SW480 (cell line): Measurements from ENCODE around the gene CSGALNACT2.

ENCODE experiments used
- DNase-seq: peaks from one replicate; pipeline ENCODE4 v3.0.0-alpha.2; 2016; ENCODE audit warnings: low spot score

Gene CSGALNACT2

DNA sequence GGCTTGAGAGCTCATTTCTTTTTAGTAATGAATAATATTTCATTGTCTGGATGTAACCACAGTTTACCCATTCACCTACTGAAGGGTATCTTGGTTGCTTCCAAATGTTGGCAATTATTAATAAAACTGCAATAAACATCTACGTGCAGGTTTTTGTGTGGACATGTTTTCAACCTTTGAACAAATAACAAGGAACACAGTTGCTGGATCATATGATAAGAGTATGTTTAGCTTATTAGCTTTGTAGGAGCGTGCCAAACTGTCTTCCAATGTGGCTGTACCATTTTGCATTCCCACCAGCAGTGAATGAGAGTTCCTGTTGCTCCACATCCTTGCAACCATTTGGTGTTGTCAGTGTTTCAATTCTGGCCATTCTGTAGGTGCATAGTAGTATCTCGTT lies 49.0 kb downstream of the CSGALNACT2 start:
- DNase-seq, result no peak

DNA sequence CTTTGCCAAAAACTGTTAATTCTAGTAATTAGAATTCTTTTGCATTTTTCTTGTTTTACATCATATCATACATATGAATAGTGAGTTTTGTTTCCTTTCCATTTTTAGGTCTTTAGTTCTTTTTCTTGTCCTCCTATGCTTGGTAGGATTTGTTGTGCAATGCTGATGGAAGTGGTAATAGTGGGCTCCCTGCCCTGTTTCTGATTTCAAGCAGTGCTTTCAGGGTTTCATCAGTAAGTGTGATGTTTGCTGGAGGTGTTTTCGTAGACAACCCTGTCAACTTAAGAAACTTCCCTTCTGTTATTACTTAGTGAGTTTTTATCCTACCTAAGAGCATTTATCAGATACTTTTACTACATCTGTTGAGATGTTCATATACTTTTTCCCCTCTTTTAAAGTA lies 50.5 kb downstream of the CSGALNACT2 start:
- no peak for DNase-seq

DNA sequence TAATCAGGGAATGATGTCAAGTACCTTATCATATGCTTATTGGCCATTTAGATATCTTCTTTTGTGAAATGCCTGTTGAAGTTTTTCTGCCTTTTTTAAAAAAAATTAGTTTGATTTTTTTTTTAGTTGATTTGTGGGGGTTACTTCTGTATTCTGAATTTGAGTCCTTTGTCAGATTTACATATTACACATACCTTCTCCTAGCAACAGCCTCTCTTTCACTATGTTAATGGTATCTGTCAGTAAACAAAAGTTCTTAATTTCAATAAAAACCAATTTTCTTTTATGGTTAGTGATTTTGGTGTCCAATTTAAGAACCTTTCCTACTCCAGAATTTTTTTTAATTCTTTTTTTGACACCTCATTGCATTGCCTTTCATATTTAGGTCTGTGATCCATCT lies 52.0 kb downstream of the CSGALNACT2 start:
- no peak for DNase-seq

DNA sequence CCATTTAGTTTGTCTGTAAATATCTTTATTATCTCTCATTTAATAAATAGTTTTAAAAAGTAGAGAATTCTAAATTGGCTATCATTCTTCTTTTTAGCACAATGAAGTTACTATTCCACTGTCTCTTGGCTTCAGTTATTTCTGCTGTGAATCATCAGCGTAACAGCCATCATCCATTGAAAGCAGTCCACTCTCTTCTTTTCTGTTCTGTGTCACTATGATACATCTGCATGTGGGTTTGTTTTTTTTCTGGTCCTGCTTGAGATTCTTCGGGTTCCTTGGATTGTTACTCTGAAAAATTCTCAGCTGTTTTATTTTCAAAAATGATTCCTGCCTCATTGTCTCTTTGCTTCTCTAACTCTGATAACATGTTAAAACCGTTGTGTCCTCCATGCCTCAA lies 52.5 kb downstream of the CSGALNACT2 start:
- DNase-seq, result no peak

DNA sequence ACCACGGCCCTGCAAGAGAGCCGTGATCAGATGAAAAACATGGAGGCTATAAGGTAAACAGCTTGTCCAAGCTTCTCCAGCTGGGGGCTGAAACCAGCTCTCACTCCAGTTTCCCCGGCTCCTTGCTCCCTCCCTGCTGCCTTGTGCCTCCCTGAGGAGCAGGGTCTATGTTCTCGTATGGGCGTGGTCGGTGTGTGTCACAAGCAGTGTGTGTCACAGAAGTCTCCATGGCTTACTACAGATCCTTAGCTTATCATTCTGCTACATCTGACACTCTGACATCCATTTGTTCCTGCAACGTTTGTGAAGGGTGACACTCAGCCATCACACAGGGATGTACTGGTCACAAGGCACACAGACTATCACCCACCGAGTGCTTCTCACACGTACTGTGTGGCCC lies 54.6 kb downstream of the CSGALNACT2 start:
- no peak for DNase-seq

DNA sequence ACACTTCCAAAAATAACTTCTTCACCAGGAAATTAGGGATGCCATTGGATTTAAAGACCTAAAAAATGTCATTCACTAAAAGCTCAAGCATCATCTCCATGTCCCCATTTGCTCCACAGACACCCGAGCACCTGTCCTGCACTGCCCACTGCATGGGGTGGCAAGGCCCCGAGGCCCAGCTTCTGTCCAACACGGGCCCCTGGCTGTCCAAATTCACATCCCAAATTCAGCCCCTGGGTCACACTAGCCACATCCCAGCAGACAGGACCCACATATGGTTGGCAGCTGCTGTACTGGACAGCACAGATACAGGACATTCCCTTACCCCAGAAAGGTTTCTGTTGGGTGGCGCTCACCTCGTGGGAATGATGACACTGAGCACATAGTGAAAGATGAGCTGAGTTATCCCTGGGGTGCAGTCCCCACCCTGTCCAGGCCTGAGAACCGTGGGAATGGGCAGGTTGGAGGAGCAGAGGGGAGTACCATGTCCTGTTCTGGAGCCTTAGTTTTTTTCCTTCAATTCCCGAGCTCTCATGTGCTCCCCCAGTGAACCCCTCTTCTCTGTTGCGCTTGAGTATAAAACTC lies 55.3 kb downstream of the CSGALNACT2 start:
- DNase-seq, result no peak

DNA sequence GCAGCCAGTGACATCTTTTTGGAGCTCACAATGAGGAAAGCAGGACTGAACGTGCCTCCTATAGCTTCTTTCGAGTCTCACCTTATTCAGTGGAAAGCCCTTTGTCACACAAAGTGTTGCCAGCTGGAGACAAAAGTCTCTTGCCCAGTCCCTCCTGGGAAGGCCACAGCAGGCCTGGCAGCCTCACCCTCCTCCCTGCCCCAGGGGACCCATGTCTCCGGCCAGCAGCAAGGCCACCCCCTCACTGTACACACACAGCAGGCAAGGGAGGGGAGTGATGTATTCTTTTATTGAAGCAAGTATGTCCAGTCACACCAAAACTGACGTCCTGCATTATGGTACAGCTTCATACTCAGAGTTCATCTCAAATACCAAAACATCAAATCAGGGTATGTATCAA lies 56.0 kb downstream of the CSGALNACT2 start:
- no peak for DNase-seq

DNA sequence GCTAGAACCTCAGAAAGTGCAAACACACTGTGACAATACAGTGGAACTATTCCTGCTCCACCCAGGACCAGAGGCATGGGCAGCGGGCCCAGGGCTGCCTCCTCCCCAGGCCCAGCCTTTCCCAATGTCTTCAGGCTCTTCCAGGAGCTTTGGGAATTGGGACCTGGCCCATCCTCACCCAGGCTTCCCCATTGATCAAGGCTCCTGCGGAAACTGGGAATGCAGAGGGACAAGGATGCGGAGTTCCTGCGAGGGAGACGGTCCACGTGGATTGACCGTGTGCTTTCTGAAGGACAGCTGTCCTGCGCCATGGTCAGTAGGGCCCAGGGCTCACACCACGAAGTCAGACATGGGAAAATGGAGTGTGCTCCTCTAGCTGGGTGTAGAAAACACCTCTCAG lies 56.6 kb downstream of the CSGALNACT2 start:
- DNase-seq, result no peak

DNA sequence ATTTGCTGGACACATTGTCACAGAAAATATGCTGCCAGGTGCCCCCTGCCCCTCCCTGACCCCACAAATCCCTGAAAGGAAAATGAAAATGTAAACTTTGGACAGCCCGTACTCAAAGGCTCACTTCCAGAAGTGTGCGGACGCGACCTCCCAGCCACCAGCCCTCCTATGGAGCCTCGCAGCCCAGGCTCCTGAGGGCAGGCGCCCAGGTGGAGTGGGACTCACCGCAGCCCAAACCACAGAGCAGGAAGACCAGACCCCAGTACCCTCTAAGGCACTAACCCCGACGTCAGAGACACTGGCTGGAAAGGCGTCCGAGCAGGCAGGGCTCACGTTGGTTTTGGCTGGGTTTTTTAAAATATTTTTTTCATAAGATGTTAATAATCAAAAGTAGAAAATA lies 57.3 kb downstream of the CSGALNACT2 start:
- DNase-seq, result no peak

DNA sequence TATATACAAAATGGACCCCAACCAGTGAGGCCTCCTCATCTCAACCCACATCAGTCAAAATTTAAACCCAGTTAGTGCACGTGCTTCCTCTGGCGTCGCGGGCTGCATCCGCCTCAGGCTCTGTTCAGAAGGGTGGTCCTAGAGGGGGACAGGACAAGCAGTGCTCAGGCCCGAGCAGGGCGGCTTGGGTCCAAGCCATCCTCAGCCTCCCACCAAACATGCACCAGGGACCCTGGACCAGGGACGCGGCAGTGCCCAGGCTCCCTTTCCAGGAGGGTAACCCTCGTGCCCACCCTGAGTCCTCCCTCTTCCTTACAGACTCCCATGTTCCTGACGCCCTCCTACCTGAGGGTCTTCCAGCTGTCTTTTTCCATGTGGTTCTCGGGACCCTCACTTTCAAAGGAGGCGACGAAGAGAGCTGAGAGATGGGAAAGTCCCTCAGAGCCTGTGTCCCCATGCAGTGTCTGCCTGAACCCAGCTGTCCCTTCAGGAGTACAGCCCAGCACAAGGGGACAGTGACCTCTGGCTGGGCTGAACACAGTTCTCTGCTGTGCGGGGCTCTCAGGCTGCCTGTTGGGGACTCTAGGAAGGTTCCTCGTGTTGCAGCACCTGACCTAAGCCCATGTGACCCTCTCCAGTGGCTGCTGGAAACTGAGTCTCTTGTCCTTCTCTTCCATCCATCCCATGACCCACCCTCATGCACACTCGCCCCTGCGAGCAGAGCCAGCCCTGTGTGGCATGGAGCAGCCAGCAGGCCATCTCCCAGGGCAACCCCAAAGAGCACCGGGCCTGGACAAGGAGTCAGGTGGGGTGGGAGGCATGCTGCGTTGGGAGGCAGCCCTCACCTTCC lies 58.1 kb downstream of the CSGALNACT2 start:
- DNase-seq, result no peak

DNA sequence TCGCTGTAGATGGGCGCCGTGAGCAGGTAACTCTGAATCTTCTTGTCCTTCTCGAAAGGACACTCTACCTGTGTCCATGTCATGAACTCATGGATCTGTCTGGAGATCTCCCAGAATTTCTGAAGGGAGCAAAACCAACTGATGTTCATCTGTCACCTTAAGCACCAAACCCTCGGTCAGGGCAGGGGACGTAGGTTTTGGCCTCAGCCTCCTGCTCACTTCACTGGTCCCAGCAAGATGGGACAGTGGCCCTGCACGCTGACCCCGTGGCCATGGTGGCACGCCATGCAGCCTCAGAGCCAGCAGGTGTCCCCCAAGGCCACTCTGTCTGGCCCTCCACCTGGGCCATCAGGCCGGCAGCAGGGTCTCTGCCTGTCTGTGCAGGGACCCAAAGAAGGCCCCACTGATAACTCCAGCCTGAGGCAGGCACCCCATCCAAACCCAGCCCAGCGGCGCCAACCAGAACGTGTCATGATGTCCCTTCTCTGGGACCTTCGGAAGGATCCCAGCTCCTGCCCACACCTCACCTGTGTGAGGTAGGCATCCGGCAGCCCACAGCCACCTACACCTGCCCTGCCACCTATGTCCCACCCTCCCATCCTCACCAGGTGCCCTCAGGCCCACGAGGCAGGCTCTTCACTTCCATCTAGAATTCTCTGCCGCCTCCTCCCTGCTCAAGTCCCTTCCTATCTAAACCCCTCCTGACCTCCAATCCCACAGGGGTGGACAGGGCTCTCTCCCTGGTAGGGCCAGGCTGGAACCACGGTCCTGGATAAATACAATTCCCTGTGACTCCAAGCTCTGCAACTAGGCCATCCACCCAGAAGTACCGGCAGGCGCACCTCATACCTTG lies 59.0 kb downstream of the CSGALNACT2 start:
- no peak for DNase-seq

DNA sequence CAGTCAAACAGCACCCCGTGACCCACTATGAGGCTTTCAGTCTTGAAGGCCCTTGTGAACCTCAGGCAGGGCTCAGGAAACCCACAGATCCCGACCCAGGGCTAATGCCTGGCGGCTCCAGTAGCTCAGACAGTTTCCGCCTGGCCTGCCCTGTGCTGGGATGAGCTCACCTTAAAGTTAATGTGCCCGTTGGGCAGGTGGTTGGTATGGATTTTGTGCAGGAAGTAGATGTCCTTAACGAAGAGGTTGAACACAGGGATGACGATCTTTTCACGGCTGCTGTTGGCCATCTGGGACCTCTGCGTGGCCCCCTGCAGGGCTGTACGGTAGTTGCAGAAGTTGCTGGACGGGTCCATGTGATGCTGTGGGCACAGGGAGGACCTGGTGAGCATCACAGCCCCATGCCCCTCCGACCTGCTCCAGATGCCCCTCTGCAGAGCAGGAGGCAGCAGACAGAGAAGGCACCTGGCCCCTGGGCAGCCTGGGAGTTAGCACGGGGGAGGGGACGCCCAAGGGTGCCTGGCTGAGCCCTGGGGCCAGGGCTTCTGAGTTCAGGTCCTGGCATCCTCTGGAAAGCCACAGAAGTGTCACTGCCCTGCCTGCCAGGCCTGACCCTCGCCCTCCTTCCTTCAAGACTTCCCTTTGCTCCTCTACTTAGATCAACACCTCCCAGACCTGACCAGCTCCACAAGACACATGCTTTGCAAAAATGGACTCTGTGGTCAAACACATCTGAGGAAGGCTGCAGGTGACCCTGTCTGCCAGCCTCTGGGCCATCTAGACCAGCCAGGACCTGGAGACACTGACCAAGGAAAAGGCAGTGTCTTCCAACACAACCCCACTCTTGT lies 59.8 kb downstream of the CSGALNACT2 start:
- DNase-seq, result no peak

DNA sequence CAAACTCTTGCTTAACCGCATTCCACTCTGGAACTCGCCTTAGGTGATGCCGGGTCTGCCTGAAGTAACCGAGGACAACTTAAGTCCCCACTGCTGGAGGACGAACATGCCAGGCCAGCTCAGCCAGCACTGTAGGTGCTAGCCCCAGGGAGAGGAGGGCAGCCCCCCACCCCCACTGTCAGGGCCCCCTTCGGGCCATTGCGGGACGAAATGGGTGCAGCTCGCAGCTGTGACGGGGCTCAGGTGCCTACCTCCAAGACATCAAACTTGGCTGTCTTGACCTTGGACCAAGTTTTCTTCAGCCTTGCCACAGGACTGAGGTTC lies 60.4 kb downstream of the CSGALNACT2 start:
- DNase-seq, result no peak

DNA sequence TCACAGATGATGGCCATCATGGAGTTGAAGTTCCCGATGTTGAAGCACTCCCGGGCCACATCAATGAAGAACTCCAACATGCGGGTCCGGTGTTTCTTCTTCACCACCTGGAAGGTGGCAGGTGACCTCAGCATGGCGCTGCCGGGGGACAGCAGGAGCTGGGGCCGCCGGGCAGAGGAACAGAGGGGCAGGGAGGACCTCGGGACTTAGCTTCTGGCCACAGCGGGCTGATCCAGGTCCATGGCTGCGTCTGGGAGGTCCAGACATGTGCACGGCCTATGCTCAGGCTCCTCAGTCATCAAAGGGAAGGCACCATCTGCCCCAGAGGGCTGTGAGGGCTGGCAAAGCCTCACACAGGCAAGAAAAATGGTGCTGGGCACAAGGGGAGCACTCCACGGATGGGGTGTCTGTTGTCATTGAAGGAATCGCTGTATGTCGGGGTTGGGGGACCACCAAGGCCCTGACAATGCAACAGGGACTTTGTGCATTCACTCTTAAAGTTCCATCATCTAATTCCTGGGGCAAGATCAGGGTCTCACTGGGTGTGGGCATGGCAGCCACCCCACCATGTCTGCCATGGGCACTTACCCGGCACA lies 60.9 kb downstream of the CSGALNACT2 start:
- no peak for DNase-seq

DNA sequence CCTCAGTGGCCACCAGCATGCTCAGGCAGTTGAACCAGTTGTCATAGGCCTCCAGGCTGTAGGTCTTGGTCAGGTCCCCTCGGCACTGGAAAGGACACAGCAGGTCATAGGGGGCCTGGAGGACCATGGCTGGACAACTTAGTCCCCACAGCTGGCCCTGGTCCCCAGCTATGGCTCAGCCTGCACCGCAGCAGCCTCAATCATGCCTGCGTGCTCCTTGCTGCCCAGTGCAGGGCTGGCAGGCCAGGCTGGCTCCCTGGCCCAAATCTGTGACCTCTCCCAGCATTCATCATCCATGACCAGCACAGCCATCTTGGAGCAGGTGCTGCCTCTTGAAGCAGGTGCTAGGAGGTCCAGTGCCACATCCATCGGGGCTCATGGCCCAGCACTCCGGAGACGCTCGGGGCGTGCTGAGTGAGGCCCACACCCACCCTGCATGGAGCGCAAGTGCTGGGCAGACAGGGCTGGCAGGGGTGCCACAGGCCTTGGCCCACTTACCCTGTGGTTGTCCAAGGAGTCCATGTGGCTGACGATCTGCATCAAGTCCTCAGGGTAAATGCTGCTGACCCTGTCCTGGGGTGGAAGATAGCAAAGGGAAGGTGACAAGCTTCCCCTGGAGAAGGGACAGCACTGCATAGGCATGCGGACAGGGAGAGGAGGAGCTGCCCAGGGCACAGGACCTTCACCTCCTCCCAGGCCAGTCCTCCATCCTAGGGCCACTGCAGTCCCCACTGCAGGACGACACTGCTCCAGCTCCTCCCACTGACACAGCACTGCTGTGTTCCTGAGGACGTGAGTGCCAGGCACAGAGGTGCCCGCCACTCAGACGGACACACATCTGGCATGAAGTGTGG lies 61.7 kb downstream of the CSGALNACT2 start:
- no peak for DNase-seq

DNA sequence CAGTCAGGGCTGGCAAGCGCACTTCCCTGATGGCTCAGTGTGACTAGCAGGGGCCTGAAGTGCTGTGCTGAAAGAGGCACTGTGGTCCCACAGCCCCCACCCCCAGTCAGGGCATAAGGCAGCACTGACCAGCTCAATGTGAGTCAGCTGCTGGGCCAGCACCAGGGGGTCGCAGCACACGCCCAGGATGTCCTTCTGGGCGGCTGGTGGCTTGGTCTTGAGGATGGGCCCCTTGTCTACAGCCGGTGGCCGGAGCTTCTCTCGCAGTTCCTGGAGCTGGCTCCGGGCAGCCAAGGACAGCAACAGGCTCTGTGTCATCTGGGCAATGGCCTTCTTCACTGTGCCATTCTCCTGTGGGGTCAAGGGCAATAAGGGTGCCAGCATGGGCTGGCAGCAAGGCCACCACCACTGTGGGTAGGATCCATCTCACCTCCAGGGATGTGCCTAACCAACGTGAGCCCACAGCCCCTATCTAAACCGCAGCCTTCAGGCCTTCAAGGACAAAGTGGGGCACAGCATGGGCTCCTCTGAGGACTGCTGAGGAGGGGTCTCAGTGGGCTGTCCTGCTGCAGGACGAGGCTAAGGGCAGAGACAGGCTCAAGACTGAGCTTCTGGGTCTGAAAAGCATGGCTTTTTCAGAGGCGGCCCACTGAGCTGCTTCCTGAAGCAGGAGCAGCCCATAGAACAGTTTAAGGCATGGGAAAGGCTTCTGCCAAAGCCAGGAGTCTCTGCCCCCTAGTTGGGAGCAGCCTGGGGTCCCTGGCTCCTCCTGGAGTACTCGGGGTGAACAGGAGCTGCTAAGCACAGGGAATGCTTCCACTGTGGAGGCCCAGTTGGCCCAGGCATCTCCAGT lies 62.5 kb downstream of the CSGALNACT2 start:
- DNase-seq, result no peak

DNA sequence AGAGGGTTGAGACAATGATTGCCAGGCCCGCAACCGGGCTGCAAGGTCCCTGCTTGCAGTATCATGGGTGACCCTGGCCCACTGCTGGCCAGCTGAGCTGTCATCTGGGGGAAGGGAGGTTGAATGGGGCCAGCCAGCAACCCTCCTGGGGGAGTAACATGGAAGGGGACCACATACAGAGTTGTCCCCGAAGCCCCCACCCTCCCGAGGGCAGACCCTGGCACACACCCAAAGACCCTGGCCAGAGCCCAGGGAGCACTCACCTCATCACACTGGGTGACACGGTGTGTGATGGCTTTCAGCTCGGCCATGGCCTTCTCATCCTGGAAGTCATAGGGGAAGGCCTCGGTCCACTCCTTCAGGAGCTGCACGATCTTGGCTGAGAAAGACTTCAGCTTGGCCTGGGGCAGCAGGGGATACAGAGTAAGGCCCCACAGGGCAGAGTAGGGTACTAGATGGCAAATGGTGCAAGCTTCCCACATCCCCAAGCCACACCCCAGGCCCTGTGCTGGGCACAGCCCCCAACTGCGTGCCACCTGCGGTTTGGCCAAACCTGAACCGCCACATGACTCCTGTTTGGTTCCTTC lies 63.4 kb downstream of the CSGALNACT2 start:
- no peak for DNase-seq

DNA sequence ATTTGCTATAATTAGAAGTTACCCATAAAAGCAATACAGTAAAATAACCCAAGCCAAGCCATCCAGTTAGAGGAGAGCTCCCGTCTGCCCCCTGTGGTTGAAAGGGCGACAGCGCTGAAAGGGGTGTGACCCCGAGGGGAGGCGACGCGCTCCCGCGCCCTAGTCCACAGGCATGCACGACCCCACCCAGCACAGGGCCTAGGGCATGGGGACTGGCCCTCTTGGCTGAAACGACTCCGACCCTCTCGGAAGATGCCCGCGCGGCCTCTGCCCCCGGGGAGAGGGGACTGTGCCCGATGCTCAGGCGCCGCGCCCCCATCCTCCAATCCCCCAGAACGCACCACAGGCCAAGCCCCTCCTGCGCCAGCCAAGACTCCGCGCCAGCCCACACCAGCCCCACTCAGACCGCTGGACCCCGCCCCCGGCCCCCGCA lies 64.0 kb downstream of the CSGALNACT2 start:
- DNase-seq, result no peak
